ENCODE results near the gene PI4K2A. TPM values are rescaled to one million over a fixed set of nuclear protein-coding genes. Genes with fewer than 3 reads are reported as not detected.
A peak's percentile ranks its signal among the peaks of the same experiment; 100 is the strongest.

PI4K2A gene
- total RNA-seq, 5 donors from 2014 or later (not counting 1 experiment from before 2014, with no cell fraction given), result 9.0 to 23.1 (median 11.0) TPM

DNA sequence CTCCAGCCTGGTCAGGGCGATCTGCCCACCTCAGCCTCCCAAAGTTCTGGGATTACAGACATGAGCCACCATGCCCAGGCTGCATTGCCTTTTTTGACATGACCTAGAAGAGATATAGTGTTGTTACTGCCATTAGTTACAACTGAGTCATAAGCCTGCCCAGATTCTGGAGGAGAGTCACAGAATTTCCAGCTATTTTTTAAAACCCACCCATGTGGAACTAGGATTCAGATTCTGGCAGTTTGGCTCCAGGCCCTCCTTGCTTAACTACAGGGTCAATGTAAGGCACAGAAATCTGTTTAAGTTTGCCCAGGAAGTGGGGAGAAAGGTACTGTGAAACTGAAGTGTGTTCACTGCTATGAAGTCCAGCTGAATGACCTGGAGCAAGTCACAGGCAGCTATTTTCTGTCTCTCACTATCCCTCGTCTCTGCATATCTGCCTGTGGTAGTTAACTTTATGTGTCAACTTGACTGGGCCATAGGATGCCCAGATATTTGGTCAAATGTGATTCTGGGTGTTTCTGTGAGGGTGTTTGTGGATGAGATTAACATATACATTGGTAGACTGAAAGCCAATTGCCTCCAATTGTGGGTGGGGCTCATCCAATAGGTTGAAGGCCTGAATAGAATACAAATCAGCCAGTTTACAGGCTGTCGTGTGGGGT is 64.7 kb downstream of the PI4K2A start:
- Histone ChIP-seq H3K36me3 (ENCODE audit: control insufficient read depth in 2 of 2, extremely low read depth in 1 of 2, insufficient read depth in 1 of 2, low read length in 1 of 2) (no peaks in the 10 kb centered on the region), H3K4me1 (ENCODE audit: control insufficient read depth in 1 of 2, extremely low read depth in 1 of 2, insufficient read depth in 2 of 2, low read length in 2 of 2) (no peaks in the 10 kb centered on the region), H3K9me3 (no peaks in the 10 kb centered on the region), H3K27me3 (replicated peaks in 1 of 2; ENCODE audit: control insufficient read depth in 2 of 2, extremely low read depth in 1 of 2, insufficient read depth in 2 of 2, low read length in 1 of 2) (peaks cover 0 to 32% of the 10 kb centered on the region in 2 experiments), H3K27ac (ENCODE audit: low read length) (no peak overlapping the region), H3K4me3 (ENCODE audit: control insufficient read depth in 1 of 2, extremely low read depth in 1 of 2, low read length in 1 of 2) (no peak overlapping the region)
- H3K9me3 Mint-ChIP-seq, result no peaks in the 10 kb centered on the region
- DNase-seq (no peak), ATAC-seq (replicated peaks in 1 of 4) (no peak)
- no peak overlapping the region for H3K27ac Mint-ChIP-seq
- no CpG with 5 or more reads among the region's 3 CpGs for WGBS (ENCODE audit: insufficient coverage)
- H3K4me1 Mint-ChIP-seq, result peaks cover 0 to 6% (median 3%) of the 10 kb centered on the region in 3 donors
- no peaks in the 10 kb centered on the region for H3K36me3 Mint-ChIP-seq
- peaks cover 15 to 26% of the 10 kb centered on the region in 2 donors for H3K27me3 Mint-ChIP-seq
- CTCF ChIA-PET, result interaction anchor here (0.9 to 1.5 kb wide), 3 partner anchors 18 to 31 kb away, joined by 3 to 4 read pairs (median 3); partner anchors contain the start of gene ZFYVE27 (in 1 of the 2)
- POLR2A ChIA-PET, result no interaction called here
- no peak overlapping the region for H3K4me3 Mint-ChIP-seq

- H3K4me3 ChIP-seq (ENCODE audit: control insufficient read depth in 1 of 2, extremely low read depth in 1 of 2, low read length in 1 of 2), result no peak overlapping the region
- no peaks in the 10 kb centered on the region for H3K4me1 ChIP-seq (ENCODE audit: control insufficient read depth in 1 of 2, extremely low read depth in 1 of 2, insufficient read depth in 2 of 2, low read length in 2 of 2)
- no peak overlapping the region for H3K27ac ChIP-seq (ENCODE audit: low read length)
- no peaks in the 10 kb centered on the region for H3K9me3 ChIP-seq
- DNase-seq (no peak), ATAC-seq (replicated peaks in 1 of 4) (no peak)
- Mint-ChIP-seq H3K4me1 (peaks cover 3 to 6% (median 6%) of the 10 kb centered on the region in 3 donors), H3K36me3 (no peaks in the 10 kb centered on the region), H3K9me3 (no peaks in the 10 kb centered on the region), H3K27ac (no peak overlapping the region), H3K27me3 (peaks cover 15 to 35% of the 10 kb centered on the region in 2 donors), H3K4me3 (no peak overlapping the region)
- H3K36me3 ChIP-seq (ENCODE audit: control insufficient read depth in 2 of 2, extremely low read depth in 1 of 2, insufficient read depth in 1 of 2, low read length in 1 of 2), result no peaks in the 10 kb centered on the region
- ChIA-PET POLR2A (interaction anchor here in 1 of 2 donors (0.5 kb wide), 1 partner anchor 8 kb away, joined by 10 read pairs; no protein-coding TSS in a partner anchor), CTCF (interaction anchor here in 1 of 2 donors (0.9 to 1.3 kb wide), 2 partner anchors 24 to 25 kb away, joined by 3 to 4 read pairs; no protein-coding TSS in a partner anchor)
- 84% methylated on average over 9 of the region's 11 CpGs for WGBS (ENCODE audit: insufficient coverage)
- H3K27me3 ChIP-seq (replicated peaks in 1 of 2; ENCODE audit: control insufficient read depth in 2 of 2, extremely low read depth in 1 of 2, insufficient read depth in 2 of 2, low read length in 1 of 2), result peaks cover 0 to 42% of the 10 kb centered on the region in 2 experiments
Measured at GRCh38 chr10:97707134-97707861, 66.8 kb downstream of the PI4K2A start.

- ATAC-seq (replicated peaks in 1 of 4), result no peak
- no peaks in the 10 kb centered on the region for H3K9me3 Mint-ChIP-seq
- WGBS (ENCODE audit: insufficient coverage), result 87% methylated on average over 2 of the region's 2 CpGs
Measured at GRCh38 chr10:97708167-97708566, 67.7 kb downstream of the PI4K2A start.

DNA sequence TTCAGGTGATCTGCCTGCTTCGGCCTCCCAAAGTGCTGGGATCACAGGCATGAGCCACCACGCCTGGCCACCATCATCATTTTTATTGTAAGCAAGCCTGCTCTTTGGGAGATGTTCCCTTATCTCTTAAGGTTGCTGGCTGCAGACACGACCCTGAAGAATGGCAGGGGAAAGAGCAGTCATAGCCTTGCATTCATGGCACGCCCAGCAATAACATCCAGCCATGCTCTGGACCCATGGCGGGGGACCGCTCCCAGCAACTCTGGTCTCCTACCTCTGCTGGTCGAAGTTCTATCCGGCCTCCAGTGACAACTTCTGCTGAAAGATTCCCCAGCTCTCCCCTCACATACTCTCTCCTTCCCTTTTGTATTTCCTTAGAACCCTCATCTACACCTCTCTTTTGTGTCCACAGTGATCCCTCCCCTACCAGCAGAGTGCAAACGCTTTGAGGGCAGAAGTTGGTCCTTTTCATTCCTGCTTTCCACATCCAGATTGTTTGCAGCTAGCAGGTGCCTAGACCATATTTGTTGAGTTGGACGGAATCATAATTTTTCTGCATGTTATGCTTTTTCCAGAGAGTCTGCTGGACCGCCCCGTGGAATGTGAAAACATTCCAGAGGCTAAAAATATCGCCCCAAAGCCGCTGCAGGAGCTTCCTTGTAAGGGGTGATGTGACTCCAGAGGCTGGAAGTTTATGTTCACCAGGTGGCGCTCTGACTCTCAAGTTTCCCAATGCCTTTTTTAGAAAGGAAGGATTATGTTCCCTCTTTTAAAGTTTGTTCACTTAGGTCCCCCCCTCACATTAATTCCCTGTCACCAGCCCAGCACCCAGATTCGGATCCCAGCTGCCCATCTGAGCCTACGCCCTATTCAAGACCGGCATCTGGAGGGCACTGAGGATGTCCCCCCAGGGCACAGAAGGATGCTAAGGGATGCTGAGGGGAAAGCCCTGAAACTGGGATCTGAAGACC is 68.8 kb downstream of the PI4K2A start:
- Mint-ChIP-seq H3K27me3 (peaks cover 20 to 40% of the 10 kb centered on the region in 2 donors), H3K27ac (peak overlapping the region in 1 of 2 donors; percentile 76), H3K36me3 (no peaks in the 10 kb centered on the region), H3K9me3 (no peaks in the 10 kb centered on the region), H3K4me3 (no peak overlapping the region), H3K4me1 (peaks cover 10 to 21% (median 13%) of the 10 kb centered on the region in 3 donors)
- ATAC-seq (replicated peaks in 1 of 4), result no peak
- H3K36me3 ChIP-seq (ENCODE audit: control insufficient read depth in 2 of 2, extremely low read depth in 1 of 2, insufficient read depth in 1 of 2, low read length in 1 of 2), result no peaks in the 10 kb centered on the region
- POLR2A ChIA-PET, result no interaction called here
- peaks cover 0 to 55% of the 10 kb centered on the region in 2 experiments for H3K27me3 ChIP-seq (replicated peaks in 1 of 2; ENCODE audit: control insufficient read depth in 2 of 2, extremely low read depth in 1 of 2, insufficient read depth in 2 of 2, low read length in 1 of 2)
- no peak overlapping the region for H3K4me3 ChIP-seq (ENCODE audit: control insufficient read depth in 1 of 2, extremely low read depth in 1 of 2, low read length in 1 of 2)
- H3K27ac ChIP-seq (ENCODE audit: low read length), result no peak overlapping the region
- peaks cover 4 to 7% of the 10 kb centered on the region in 2 experiments for H3K4me1 ChIP-seq (ENCODE audit: control insufficient read depth in 1 of 2, extremely low read depth in 1 of 2, insufficient read depth in 2 of 2, low read length in 2 of 2)
- CTCF ChIA-PET, result interaction anchor here (0.5 to 1.4 kb wide), 13 partner anchors 8 to 1609 kb away, joined by 3 to 12 read pairs (median 4); partner anchors contain the start of gene ZFYVE27 (in 1 of the 2)
- 40% methylated on average over 16 of the region's 18 CpGs for WGBS (ENCODE audit: insufficient coverage)
- DNase-seq, result peak in 20 of 35 experiments; percentile 4 to 67 (median 29)
- H3K9me3 ChIP-seq, result no peaks in the 10 kb centered on the region

More at GRCh38 chr10:97708167-97708566, 67.7 kb downstream of the PI4K2A start:
- Mint-ChIP-seq H3K4me3 (no peak overlapping the region), H3K27me3 (peaks cover 20 to 40% of the 10 kb centered on the region in 2 donors), H3K27ac (no peak overlapping the region), H3K36me3 (no peaks in the 10 kb centered on the region), H3K4me1 (peaks cover 8 to 12% (median 11%) of the 10 kb centered on the region in 3 donors)
- Histone ChIP-seq H3K4me3 (ENCODE audit: control insufficient read depth in 1 of 2, extremely low read depth in 1 of 2, low read length in 1 of 2) (no peak overlapping the region), H3K4me1 (ENCODE audit: control insufficient read depth in 1 of 2, extremely low read depth in 1 of 2, insufficient read depth in 2 of 2, low read length in 2 of 2) (peaks cover 2 to 4% of the 10 kb centered on the region in 2 experiments), H3K9me3 (no peaks in the 10 kb centered on the region), H3K36me3 (ENCODE audit: control insufficient read depth in 2 of 2, extremely low read depth in 1 of 2, insufficient read depth in 1 of 2, low read length in 1 of 2) (no peaks in the 10 kb centered on the region), H3K27ac (ENCODE audit: low read length) (no peak overlapping the region), H3K27me3 (replicated peaks in 1 of 2; ENCODE audit: control insufficient read depth in 2 of 2, extremely low read depth in 1 of 2, insufficient read depth in 2 of 2, low read length in 1 of 2) (peaks cover 0 to 49% of the 10 kb centered on the region in 2 experiments)
- ChIA-PET POLR2A (interaction anchor here (0.5 to 0.6 kb wide), 2 partner anchors 23 to 29 kb away, joined by 3 read pairs; partner anchors contain the start of gene ZFYVE27 (in 1 of the 2)), CTCF (interaction anchor here in 1 of 2 donors (0.6 to 1.3 kb wide), 3 partner anchors 24 to 42 kb away, joined by 3 to 4 read pairs (median 4); no protein-coding TSS in a partner anchor)
- no peak for DNase-seq

GRCh38 chr10:97711640-97712572 is 71.4 kb downstream of the PI4K2A start:
- no peaks in the 10 kb centered on the region for H3K36me3 ChIP-seq (ENCODE audit: control insufficient read depth in 2 of 2, extremely low read depth in 1 of 2, insufficient read depth in 1 of 2, low read length in 1 of 2)
- H3K9me3 ChIP-seq, result no peaks in the 10 kb centered on the region
- ChIA-PET POLR2A (interaction anchor here in 1 of 2 donors (0.6 kb wide), 1 partner anchor 17 kb away, joined by 6 read pairs; no protein-coding TSS in a partner anchor), CTCF (interaction anchor here (0.6 to 1.3 kb wide), 3 partner anchors 10 to 21 kb away, joined by 3 to 4 read pairs (median 4); no protein-coding TSS in a partner anchor)
- peaks cover 20 to 40% of the 10 kb centered on the region in 2 donors for H3K27me3 Mint-ChIP-seq
- peak overlapping the region in 1 of 2 donors; percentile 29 for H3K27ac Mint-ChIP-seq
- peaks cover 0 to 59% of the 10 kb centered on the region in 2 experiments for H3K27me3 ChIP-seq (replicated peaks in 1 of 2; ENCODE audit: control insufficient read depth in 2 of 2, extremely low read depth in 1 of 2, insufficient read depth in 2 of 2, low read length in 1 of 2)
- DNase-seq (no peak), ATAC-seq (replicated peaks in 1 of 4) (no peak)
- H3K36me3 Mint-ChIP-seq, result no peaks in the 10 kb centered on the region
- H3K9me3 Mint-ChIP-seq, result no peaks in the 10 kb centered on the region
- no peak overlapping the region for H3K4me3 ChIP-seq (ENCODE audit: control insufficient read depth in 1 of 2, extremely low read depth in 1 of 2, low read length in 1 of 2)
- no peak overlapping the region for H3K27ac ChIP-seq (ENCODE audit: low read length)
- H3K4me1 ChIP-seq (ENCODE audit: control insufficient read depth in 1 of 2, extremely low read depth in 1 of 2, insufficient read depth in 2 of 2, low read length in 2 of 2), result peaks cover 4 to 16% of the 10 kb centered on the region in 2 experiments
- 93% methylated on average over 7 of the region's 9 CpGs for WGBS (ENCODE audit: insufficient coverage)
- peaks cover 13 to 21% (median 18%) of the 10 kb centered on the region in 3 donors for H3K4me1 Mint-ChIP-seq
- peak overlapping the region; percentile 50 to 98 (median 70) for H3K4me3 Mint-ChIP-seq

Data from T-cell (primary cell).